ENCODE measurements around the gene HYAL3. TPM values are rescaled to one million over a fixed set of nuclear protein-coding genes. Genes with fewer than 3 reads are reported as not detected.
A peak's percentile ranks its signal among the peaks of the same experiment; 100 is the strongest.

HYAL3 gene
- total and polyA plus RNA-seq, 2 experiments from 2014 or later = 2.4 to 7.1 TPM

DNA sequence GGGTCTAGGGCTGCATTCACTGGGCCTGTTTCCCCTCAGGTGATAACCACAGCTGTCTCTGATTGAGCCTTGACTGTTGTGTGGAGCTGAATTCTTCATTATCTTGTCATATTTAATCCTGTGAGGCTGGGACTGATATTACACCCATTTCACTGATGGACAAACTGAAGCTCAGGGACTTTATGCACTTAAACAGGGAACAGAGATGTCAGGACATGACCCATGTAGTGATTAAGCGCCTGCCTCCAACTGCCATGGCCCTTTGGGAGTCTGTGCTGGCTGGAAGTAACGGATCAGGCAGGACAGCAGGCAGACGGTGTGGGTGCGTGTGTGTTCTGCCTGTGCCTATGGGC lies 55.7 kb downstream of the HYAL3 start (continued):
- TF ChIP-seq POLR2AphosphoS5 (IDR thresholded peaks at IDR 0.05; ENCODE audit: low read depth) = no peak
- TF ChIP-seq EZH2phosphoT487 (IDR thresholded peaks at IDR 0.05; ENCODE audit: unreplicated experiment) = no peak
- no peak for TF ChIP-seq ZNF114 (CRISPR knock-in tag; IDR thresholded peaks at IDR 0.05)
- TF ChIP-seq, protein P1, sequence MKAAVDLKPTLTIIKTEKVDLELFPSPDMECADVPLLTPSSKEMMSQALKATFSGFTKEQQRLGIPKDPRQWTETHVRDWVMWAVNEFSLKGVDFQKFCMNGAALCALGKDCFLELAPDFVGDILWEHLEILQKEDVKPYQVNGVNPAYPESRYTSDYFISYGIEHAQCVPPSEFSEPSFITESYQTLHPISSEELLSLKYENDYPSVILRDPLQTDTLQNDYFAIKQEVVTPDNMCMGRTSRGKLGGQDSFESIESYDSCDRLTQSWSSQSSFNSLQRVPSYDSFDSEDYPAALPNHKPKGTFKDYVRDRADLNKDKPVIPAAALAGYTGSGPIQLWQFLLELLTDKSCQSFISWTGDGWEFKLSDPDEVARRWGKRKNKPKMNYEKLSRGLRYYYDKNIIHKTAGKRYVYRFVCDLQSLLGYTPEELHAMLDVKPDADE (IDR thresholded peaks at IDR 0.05) = no peak
- TF ChIP-seq REST (IDR thresholded peaks at IDR 0.05; ENCODE audit: unreplicated experiment) = no peak
- TF ChIP-seq STAT1 (IDR thresholded peaks at IDR 0.05; ENCODE audit: unreplicated experiment) = no peak
- TF ChIP-seq, protein P2, sequence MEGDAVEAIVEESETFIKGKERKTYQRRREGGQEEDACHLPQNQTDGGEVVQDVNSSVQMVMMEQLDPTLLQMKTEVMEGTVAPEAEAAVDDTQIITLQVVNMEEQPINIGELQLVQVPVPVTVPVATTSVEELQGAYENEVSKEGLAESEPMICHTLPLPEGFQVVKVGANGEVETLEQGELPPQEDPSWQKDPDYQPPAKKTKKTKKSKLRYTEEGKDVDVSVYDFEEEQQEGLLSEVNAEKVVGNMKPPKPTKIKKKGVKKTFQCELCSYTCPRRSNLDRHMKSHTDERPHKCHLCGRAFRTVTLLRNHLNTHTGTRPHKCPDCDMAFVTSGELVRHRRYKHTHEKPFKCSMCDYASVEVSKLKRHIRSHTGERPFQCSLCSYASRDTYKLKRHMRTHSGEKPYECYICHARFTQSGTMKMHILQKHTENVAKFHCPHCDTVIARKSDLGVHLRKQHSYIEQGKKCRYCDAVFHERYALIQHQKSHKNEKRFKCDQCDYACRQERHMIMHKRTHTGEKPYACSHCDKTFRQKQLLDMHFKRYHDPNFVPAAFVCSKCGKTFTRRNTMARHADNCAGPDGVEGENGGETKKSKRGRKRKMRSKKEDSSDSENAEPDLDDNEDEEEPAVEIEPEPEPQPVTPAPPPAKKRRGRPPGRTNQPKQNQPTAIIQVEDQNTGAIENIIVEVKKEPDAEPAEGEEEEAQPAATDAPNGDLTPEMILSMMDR (conservative IDR thresholded peaks at IDR 0.05; ENCODE audit: low read depth in 2 of 2) = no peak

DNA sequence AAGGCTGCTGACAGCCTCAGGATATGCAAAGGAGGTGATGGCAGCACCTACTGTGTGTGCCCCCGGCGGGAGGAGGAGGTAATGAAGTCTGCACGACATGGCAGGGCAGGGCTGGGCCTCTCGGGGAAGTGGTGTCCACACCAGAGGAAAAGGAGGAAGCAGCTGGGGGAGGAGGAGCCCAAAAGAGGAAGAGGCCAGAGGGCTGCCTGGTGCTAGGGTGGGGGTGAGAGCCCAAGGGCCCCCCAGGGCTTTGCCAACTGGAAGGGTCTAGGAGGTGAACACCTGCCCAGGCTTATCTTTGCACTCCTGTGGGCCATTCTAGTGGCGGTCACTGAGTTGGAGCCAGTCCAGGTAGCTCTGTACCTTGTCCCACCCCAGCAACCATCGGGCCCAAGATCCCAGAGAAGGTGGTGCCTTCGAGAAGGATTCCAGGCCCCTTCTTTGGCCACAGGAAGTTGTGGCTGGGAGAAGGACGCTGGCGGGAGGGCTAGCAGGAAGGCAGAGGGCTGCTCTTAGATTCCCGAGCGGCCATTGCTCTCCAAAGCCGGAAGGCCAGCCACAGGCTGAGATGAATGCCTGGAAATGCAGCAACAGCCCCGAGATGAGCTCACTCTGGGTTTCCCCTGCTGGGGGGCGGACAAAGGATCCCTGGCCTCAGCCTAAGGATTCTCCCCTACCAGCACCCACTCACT lies 56.2 kb downstream of the HYAL3 start:
- H2AFZ ChIP-seq = no peak overlapping the region
- no peaks in the 10 kb centered on the region for H3K9me3 Mint-ChIP-seq
- peaks cover 91% of the 10 kb centered on the region for H3K79me2 ChIP-seq (replicated peaks; ENCODE audit: insufficient read depth)
- H3K36me3 Mint-ChIP-seq (ENCODE audit: low read depth) = peaks cover 15% of the 10 kb centered on the region
- H3K27me3 ChIP-seq (ENCODE audit: insufficient read depth) = no peaks in the 10 kb centered on the region
- peak overlapping the region; percentile 55 for H3K27ac ChIP-seq (ENCODE audit: low read depth)
- DNase-seq (ENCODE audit: low spot score) (peak; percentile 60), ATAC-seq (no peak)
- H3K4me1 Mint-ChIP-seq = peaks cover 87% of the 10 kb centered on the region
- H3K27me3 Mint-ChIP-seq (ENCODE audit: insufficient read depth, low read depth, poor library complexity) = peaks cover 18% of the 10 kb centered on the region
- H3K4me2 ChIP-seq = peak overlapping the region; percentile 84
- H4K20me1 ChIP-seq (replicated peaks; ENCODE audit: insufficient read depth) = peaks cover 40% of the 10 kb centered on the region
- H3K4me1 ChIP-seq (ENCODE audit: insufficient read depth) = peaks cover 75% of the 10 kb centered on the region
- H3K4me3 Mint-ChIP-seq = peak overlapping the region; percentile 37; the same call in 2 of the 3 replicates
- H3K4me3 ChIP-seq = 0 out of 2 replicates have a peak overlapping the region, but pooled peaks have one; percentile 36
- TF ChIP-seq JUNB (IDR thresholded peaks at IDR 0.05; ENCODE audit: unreplicated experiment) = no peak
- TF ChIP-seq, protein P2 (conservative IDR thresholded peaks at IDR 0.05; ENCODE audit: low read depth in 2 of 2) = peak in 1 of 2 experiments; percentile 19; a peak in 2 of 4 replicates
- H3F3A ChIP-seq (replicated peaks; ENCODE audit: low read depth) = peaks cover 27% of the 10 kb centered on the region
- no peaks in the 10 kb centered on the region for H3K9me2 ChIP-seq (ENCODE audit: insufficient read depth)
- H3K27ac Mint-ChIP-seq = peak overlapping the region; percentile 96
- H3K36me3 ChIP-seq (ENCODE audit: insufficient read depth) = no peaks in the 10 kb centered on the region

Other genes starting within 250 kb of the HYAL3 start
- 111 and 130 TPM in 2 replicates for gene RBM5, start 210.5 kb downstream of the HYAL3 start, total RNA-seq (2014; rRNA removed; shearing (Covaris generic))
- 31.8 and 44.9 TPM in 2 replicates for gene RBM5, start 210.5 kb downstream of the HYAL3 start, polyA plus RNA-seq (2016; fragmentation: Nextera tagmentation; extraction: Ambion mirVana)
- 32.6 and 67.6 TPM in 2 replicates for gene SEMA3F, start 144.1 kb downstream of the HYAL3 start, total RNA-seq (2014; rRNA removed; shearing (Covaris generic))
- 2.3 and 2.8 TPM in 2 replicates for gene SEMA3F, start 144.1 kb downstream of the HYAL3 start, polyA plus RNA-seq (2016; fragmentation: Nextera tagmentation; extraction: Ambion mirVana)
- gene GNAT1, start 107.8 kb downstream of the HYAL3 start, total RNA-seq (2014; rRNA removed; shearing (Covaris generic)) = not detected in 2 replicates
- not detected in 2 replicates for gene GNAT1, start 107.8 kb downstream of the HYAL3 start, polyA plus RNA-seq (2016; fragmentation: Nextera tagmentation; extraction: Ambion mirVana)
- gene SLC38A3, start 94.1 kb downstream of the HYAL3 start, total RNA-seq (2014; rRNA removed; shearing (Covaris generic)) = 0.28 and 3.0 TPM in 2 replicates
- 0.68 and 1.3 TPM in 2 replicates for gene SLC38A3, start 94.1 kb downstream of the HYAL3 start, polyA plus RNA-seq (2016; fragmentation: Nextera tagmentation; extraction: Ambion mirVana)
- 132 and 153 TPM in 2 replicates for gene GNAI2, start 63.2 kb downstream of the HYAL3 start, total RNA-seq (2014; rRNA removed; shearing (Covaris generic))
- gene GNAI2, start 63.2 kb downstream of the HYAL3 start, polyA plus RNA-seq (2016; fragmentation: Nextera tagmentation; extraction: Ambion mirVana) = 138 and 140 TPM in 2 replicates
- 2.4 and 8.0 TPM in 2 replicates for gene SEMA3B, start 30.3 kb downstream of the HYAL3 start, total RNA-seq (2014; rRNA removed; shearing (Covaris generic))
- 3.0 and 3.3 TPM in 2 replicates for gene SEMA3B, start 30.3 kb downstream of the HYAL3 start, polyA plus RNA-seq (2016; fragmentation: Nextera tagmentation; extraction: Ambion mirVana)
- 0.59 and 1.5 TPM in 2 replicates for gene LSMEM2, start 20.3 kb downstream of the HYAL3 start, total RNA-seq (2014; rRNA removed; shearing (Covaris generic))
- gene LSMEM2, start 20.3 kb downstream of the HYAL3 start, polyA plus RNA-seq (2016; fragmentation: Nextera tagmentation; extraction: Ambion mirVana) = 0.86 and 1.5 TPM in 2 replicates
- gene IFRD2, start 7.0 kb downstream of the HYAL3 start, total RNA-seq (2014; rRNA removed; shearing (Covaris generic)) = 91.5 and 92.4 TPM in 2 replicates
- 80.8 and 89.7 TPM in 2 replicates for gene IFRD2, start 7.0 kb downstream of the HYAL3 start, polyA plus RNA-seq (2016; fragmentation: Nextera tagmentation; extraction: Ambion mirVana)
- gene NAA80, start within 50 bp of the HYAL3 start, total RNA-seq (2014; rRNA removed; shearing (Covaris generic)) = 11.3 and 16.7 TPM in 2 replicates
- 11.2 and 12.1 TPM in 2 replicates for gene NAA80, start within 50 bp of the HYAL3 start, polyA plus RNA-seq (2016; fragmentation: Nextera tagmentation; extraction: Ambion mirVana)
- gene HYAL1, start 4.2 kb upstream of the HYAL3 start, total RNA-seq (2014; rRNA removed; shearing (Covaris generic)) = 2.8 and 5.0 TPM in 2 replicates
- gene HYAL1, start 4.2 kb upstream of the HYAL3 start, polyA plus RNA-seq (2016; fragmentation: Nextera tagmentation; extraction: Ambion mirVana) = 1.7 and 2.1 TPM in 2 replicates
- 74.3 and 77.8 TPM in 2 replicates for gene HYAL2, start 23.3 kb upstream of the HYAL3 start, total RNA-seq (2014; rRNA removed; shearing (Covaris generic))
- 28.9 and 30.0 TPM in 2 replicates for gene HYAL2, start 23.3 kb upstream of the HYAL3 start, polyA plus RNA-seq (2016; fragmentation: Nextera tagmentation; extraction: Ambion mirVana)
- gene TUSC2, start 28.8 kb upstream of the HYAL3 start, total RNA-seq (2014; rRNA removed; shearing (Covaris generic)) = 32.2 and 41.6 TPM in 2 replicates
- 71.0 and 81.5 TPM in 2 replicates for gene TUSC2, start 28.8 kb upstream of the HYAL3 start, polyA plus RNA-seq (2016; fragmentation: Nextera tagmentation; extraction: Ambion mirVana)
- gene RASSF1, start 41.4 kb upstream of the HYAL3 start, total RNA-seq (2014; rRNA removed; shearing (Covaris generic)) = 12.8 and 15.7 TPM in 2 replicates
- gene RASSF1, start 41.4 kb upstream of the HYAL3 start, polyA plus RNA-seq (2016; fragmentation: Nextera tagmentation; extraction: Ambion mirVana) = 9.6 TPM in 2 replicates
- 0.31 TPM in 2 replicates for gene ZMYND10, start 46.3 kb upstream of the HYAL3 start, total RNA-seq (2014; rRNA removed; shearing (Covaris generic))
- 0.24 and 0.29 TPM in 2 replicates for gene ZMYND10, start 46.3 kb upstream of the HYAL3 start, polyA plus RNA-seq (2016; fragmentation: Nextera tagmentation; extraction: Ambion mirVana)
- gene NPRL2, start 51.4 kb upstream of the HYAL3 start, total RNA-seq (2014; rRNA removed; shearing (Covaris generic)) = 22.3 and 35.6 TPM in 2 replicates
- gene NPRL2, start 51.4 kb upstream of the HYAL3 start, polyA plus RNA-seq (2016; fragmentation: Nextera tagmentation; extraction: Ambion mirVana) = 27.7 and 31.7 TPM in 2 replicates
- 11.5 and 18.2 TPM in 2 replicates for gene CYB561D2, start 51.5 kb upstream of the HYAL3 start, total RNA-seq (2014; rRNA removed; shearing (Covaris generic))
- 10.0 and 10.1 TPM in 2 replicates for gene CYB561D2, start 51.5 kb upstream of the HYAL3 start, polyA plus RNA-seq (2016; fragmentation: Nextera tagmentation; extraction: Ambion mirVana)
- gene TMEM115, start 60.1 kb upstream of the HYAL3 start, total RNA-seq (2014; rRNA removed; shearing (Covaris generic)) = 41.9 and 49.2 TPM in 2 replicates
- gene TMEM115, start 60.1 kb upstream of the HYAL3 start, polyA plus RNA-seq (2016; fragmentation: Nextera tagmentation; extraction: Ambion mirVana) = 17.8 and 19.3 TPM in 2 replicates
- gene CACNA2D2, start 204.2 kb upstream of the HYAL3 start, total RNA-seq (2014; rRNA removed; shearing (Covaris generic)) = 10.3 and 11.4 TPM in 2 replicates
- 4.7 and 5.4 TPM in 2 replicates for gene CACNA2D2, start 204.2 kb upstream of the HYAL3 start, polyA plus RNA-seq (2016; fragmentation: Nextera tagmentation; extraction: Ambion mirVana)

Measured in GM23338 (cell line).